ENCODE results near the gene ALG12.
A peak's percentile ranks its signal among the peaks of the same experiment; 100 is the strongest.

The ALG12 gene

DNA sequence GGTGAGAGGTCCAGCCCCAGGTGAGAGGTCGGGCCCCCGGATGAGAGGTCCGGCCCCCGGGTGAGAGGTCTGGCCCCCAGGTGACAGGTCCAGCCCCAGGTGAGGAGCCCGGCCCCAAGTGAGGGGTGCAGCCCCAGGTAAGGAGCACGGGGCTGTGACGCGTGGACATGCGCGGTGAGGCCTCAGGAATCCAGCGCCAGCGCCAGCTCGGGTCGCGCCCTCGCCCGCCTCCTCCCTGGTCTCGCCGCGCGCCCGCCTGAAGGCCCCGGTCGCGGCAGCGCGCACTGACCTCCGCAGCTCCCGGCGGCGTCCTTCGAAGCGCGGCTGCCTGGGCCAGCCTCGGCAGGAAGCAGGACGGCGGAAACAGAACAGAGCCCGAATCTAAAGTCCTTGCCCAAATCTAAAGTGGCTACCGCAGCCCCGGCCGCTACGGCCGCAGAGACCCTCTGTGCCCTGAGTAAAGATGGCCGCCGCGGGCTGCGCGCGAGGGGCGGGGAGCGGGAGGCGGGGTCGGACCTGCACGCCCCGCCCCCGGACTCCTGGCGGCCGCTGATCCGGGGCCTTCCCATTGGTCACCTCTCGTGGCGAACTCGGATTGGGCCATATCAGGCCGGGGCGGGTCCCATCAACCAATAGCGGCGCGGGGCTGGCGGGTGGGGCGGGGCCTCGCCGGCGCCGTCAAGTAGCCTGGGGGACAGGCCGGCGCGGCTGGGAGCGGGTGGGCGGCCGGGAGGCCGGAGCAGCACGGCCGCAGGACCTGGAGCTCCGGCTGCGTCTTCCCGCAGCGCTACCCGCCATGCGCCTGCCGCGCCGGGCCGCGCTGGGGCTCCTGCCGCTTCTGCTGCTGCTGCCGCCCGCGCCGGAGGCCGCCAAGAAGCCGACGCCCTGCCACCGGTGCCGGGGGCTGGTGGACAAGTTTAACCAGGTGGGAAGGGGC, at the start of gene ALG12, which contains the start of gene CRELD2:
Gene ALG12 (minus strand): TSS at position 465 of the 937 bp plus-strand sequence. CDS start 4,673 bp downstream, outside the sequence.
Gene CRELD2 (plus strand): TSS at position 661 of the 937 bp plus-strand sequence. CDS start 136 bp downstream, at position 797.
- DNase-seq = peak; percentile 97

DNA sequence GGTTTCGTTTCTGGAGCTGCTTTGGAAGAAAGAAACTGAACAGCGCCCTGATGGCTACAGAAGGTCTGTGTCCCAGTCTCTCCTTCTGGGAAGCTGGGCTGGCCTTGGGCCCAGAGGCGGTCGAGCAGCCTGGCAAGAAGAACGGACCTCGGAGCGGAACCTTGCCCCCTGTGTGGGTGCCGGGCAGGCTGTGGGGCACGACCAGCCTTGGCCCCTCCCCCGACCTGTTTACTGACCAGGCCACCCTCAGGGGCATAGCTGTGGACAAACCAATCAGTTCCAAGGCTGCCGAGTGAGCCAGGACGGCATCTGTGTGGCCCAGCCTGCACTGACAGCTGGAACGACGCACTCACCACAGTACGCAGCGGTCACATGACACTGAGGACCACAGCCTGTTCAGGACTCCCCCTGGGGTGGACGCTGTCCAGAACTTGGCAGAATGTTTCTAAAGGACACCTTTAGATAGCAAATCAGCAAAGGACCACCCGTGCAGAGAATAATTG, 49.5 kb upstream of the ALG12 start:
- DNase-seq = peak; percentile 27

DNA sequence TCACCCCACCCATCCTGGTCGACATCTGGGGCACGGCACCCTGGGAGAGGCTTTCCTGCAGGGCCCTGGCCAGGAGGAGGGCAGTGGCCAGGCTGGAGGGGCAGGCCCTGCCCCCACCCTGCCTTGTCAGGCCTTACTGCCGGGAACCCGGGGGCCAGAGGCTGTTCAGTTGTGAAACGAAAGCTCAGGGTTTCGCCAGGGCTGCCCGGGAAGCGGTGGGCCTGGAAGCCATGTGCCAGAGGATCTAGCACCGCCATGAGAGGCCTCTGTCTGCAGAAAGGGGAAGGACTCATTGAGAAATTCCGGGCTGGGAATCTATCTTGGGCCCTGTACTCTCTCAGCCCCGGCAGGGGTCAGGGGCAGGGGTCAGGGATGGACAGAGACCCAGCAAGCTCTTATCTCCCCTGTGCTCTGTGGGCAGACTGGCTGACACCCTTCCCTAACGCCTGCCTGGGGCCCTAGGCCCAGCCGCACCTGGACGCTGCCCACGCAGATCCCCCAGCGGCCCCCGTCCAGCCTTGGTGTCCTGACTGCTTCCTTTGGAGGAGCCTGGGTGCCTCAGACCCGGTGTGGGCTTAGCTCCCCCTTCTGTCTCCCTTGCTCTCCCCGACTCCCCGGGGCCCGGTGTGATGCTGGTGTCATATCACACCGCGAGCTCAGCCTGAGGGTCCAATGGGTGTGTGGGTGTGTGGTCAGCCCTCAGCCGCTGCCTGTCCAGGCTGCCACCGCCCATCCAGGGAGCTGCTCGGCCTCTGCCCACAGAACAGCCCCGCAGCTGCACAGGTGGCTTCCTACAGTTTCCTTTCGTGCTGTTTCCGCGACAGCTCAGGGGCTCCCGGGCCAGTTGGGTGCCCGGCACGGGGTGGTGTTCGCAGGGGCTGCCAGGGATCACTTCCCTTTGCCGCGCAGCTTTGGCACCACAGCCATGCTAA, 48.8 kb upstream of the ALG12 start:
- DNase-seq = peak; percentile 45

DNA sequence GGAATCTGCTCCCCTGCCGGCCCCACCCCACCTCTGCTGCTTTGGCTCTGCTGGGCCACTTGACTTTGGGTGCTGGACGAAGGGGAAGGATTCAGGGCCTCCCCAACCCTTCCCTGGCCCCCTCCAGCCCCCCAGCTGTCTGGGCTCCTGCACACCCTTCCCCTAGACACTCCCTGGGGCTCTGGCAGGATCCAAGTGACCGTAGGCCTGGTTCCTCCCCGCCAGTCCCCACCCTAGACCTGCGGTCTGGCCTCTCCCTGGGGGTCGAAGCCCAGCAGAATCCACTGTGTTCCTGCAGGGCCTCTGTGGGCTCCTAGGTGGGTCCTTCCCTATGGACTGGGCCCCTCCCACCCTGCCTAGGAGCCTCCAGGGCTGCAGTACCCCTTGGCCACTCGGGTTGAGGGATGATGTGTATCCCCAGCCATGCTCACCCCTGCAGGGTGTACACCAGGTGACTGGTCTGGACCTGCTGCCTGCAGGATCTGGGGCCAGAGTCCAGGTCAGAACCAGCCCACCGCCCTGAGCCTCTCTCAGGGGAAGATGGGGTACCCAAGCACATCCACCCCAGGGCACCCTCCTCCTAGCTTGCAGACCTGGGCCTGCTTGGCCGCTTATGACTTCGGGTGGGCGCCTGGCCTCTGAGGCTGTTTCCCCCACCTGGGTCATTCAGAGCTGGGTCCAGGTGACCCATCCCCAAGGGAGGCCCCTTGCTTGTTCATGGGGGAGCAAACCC, 48.0 kb upstream of the ALG12 start:
- peak; percentile 32 for DNase-seq

DNA sequence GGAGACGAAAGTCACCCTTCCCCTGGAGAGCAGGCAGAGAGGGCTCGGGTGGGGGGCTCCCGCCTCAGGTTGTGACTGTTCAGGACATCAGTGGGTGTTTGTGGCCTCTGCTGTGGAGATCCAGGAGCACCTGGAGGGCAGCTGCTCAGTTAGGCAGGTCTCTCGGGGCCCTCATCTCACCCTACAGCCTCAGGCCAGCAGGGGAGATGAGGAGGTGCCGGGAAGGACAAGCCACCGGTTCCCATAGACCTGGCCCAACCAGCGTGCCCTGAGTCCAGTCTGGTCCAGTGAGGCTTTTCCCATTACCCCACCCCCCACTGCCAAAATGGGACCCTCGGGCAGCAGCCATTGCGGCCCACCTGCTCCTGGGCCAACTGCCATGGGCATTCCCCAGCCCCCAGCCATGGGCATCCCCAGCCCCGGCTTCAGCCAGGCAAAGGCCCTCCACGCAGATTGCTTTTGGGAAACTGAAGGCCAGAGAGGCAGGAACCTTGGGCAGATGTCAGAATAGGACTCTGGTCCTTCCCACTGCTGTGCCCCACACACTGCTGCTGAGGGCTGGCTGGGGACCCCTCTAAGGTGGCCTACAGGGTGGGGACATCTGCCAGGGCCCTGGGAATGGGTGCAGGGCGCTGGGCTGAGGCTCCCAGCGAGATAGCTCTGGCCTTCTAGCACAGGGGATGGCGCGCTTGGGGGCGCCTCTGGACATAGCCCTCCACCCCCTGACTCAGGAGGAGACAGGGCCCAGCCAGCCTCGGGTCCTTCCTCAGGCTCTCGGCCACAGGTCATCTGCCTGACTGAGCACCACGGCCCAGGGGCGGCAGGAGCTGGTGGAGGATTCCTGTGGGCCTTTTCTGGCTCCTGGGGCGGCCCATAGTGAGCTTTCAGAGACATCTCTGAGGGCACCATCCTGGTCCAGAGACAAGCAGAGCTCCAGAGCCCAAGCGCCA, 47.1 kb upstream of the ALG12 start:
- peak; percentile 29 for DNase-seq

DNA sequence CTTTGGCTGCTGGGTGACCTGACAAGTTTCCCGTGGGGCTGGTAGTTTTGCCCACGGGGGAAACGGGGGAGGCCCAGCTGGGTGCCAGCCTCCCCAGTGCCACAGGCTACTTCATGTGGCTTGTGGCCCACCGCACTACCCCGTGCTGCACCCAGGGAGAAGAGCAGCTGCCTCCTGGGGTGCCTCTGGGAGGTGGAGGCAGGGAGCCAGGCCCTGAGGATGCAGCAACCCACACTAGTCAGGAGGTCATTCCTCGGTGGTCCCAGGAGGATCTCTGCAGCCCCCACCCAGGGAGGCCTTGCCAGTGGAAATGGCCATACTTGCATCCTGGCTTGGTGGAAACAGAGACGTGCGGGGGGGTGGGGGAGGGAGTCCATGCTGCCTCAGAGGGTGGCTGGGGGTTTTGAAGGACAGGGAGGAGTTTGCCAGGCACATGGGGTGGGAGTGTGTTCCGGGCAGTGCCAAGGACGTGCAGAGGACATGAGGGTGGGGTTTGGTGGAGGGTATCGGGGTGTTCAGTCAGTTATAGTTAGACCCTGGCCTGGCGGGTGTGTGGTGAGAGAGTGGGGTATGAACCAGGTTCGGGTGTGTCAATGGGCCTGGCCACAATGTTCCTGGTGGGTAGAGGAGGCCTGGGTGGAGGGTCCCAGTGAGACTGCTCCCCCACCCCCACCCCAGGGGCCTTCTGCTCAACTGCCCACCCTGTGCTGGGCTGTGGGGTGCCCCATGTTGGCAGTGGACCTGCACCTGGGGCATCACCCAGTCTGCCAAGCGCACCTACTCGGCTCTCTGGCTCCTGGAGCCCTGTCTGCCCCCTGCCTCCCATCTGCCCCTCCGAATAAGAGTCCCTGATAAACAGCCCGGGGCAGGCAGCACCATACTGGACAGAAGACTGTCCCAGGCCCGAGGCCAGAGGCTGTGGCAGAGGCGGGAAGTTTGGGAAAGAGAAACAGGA, 46.2 kb upstream of the ALG12 start:
- peak; percentile 57 for DNase-seq

DNA sequence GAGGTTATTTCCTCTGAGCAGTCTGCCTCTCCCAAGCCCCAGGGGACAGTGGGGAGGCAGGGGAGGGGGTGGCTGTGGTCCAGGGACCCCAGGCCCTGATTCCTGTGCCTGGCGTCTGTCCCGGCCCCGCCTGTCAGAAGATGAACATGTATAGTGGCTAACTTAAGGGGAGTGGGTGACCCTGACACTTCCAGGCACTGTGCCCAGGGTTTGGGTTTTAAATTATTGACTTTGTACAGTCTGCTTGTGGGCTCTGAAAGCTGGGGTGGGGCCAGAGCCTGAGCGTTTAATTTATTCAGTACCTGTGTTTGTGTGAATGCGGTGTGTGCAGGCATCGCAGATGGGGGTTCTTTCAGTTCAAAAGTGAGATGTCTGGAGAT, 45.4 kb upstream of the ALG12 start:
- DNase-seq = peak; percentile 38

DNA sequence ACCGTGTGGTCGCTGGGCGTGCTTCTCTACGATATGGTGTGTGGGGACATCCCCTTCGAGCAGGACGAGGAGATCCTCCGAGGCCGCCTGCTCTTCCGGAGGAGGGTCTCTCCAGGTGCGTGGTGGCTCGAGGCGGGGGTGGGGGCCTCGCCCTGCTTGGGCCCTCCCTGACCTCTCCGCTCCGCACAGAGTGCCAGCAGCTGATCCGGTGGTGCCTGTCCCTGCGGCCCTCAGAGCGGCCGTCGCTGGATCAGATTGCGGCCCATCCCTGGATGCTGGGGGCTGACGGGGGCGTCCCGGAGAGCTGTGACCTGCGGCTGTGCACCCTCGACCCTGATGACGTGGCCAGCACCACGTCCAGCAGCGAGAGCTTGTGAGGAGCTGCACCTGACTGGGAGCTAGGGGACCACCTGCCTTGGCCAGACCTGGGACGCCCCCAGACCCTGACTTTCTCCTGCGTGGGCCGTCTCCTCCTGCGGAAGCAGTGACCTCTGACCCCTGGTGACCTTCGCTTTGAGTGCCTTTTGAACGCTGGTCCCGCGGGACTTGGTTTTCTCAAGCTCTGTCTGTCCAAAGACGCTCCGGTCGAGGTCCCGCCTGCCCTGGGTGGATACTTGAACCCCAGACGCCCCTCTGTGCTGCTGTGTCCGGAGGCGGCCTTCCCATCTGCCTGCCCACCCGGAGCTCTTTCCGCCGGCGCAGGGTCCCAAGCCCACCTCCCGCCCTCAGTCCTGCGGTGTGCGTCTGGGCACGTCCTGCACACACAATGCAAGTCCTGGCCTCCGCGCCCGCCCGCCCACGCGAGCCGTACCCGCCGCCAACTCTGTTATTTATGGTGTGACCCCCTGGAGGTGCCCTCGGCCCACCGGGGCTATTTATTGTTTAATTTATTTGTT, 44.8 kb upstream of the ALG12 start:
- peak; percentile 18 for DNase-seq

DNA sequence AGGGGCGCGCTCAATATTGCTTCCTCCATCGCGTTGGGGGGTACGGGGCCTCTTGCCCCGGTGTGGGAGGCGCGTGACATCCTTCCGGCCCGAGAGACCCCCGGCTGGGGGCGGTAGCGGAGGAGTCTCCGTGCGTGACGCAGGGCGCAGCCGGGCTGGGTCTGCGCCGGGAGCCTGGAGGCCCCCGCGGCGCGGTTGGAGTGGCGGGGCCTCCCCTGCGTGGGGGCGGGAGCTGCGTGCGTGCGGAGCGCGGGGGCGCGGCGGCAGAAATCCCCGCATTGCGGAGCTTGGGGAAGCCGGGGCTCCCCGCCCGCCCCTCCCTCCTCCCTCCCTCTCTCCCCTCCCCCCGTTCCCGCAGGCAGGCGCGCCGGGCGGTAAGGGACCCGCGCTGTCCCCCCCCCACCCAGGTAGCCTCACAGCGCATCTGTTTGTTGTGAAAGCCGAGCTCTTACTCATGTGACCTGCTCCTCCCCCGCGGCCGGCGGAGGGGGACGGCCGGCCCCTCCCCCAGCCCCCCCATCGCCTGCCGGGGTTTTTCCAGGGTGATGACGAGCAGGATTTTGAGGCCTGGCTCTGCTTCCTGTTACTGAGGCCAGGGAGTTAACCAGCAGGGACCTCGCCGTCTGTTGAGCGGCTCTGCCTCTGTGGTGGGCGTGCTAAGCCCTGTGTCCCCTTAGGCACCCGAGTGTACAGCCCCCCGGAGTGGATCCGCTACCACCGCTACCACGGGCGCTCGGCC, 43.9 kb upstream of the ALG12 start:
- peak; percentile 92 for DNase-seq

DNA sequence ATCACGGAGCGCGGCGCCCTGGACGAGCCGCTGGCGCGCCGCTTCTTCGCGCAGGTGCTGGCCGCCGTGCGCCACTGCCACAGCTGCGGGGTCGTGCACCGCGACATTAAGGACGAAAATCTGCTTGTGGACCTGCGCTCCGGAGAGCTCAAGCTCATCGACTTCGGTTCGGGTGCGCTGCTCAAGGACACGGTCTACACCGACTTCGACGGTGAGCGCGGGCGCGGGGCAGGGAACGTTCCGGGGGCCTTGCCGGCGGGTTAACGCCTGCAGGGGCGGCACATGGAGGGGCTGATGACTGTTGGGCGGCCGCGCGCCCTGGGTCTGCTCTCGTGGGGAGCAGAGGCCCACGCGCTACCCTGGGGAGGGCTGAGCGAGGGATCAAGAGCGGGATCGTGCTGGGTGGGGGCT, 43.4 kb upstream of the ALG12 start:
- DNase-seq = no peak

DNA sequence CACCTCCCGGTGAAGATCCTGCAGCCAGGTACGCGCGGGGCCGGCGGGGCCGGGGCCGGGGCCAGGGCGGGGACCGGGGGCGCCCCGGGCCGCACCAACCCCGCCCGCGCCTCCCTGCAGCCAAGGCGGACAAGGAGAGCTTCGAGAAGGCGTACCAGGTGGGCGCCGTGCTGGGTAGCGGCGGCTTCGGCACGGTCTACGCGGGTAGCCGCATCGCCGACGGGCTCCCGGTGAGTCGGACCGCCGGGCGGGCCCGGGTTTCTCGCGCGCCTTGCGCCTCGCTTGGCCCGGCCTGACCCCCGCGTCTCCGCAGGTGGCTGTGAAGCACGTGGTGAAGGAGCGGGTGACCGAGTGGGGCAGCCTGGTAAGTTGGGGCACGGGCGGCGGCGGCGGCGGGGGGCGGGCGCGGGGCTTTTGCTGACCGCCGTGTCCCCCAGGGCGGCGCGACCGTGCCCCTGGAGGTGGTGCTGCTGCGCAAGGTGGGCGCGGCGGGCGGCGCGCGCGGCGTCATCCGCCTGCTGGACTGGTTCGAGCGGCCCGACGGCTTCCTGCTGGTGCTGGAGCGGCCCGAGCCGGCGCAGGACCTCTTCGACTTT, 42.9 kb upstream of the ALG12 start:
- peak; percentile 47 for DNase-seq

DNA sequence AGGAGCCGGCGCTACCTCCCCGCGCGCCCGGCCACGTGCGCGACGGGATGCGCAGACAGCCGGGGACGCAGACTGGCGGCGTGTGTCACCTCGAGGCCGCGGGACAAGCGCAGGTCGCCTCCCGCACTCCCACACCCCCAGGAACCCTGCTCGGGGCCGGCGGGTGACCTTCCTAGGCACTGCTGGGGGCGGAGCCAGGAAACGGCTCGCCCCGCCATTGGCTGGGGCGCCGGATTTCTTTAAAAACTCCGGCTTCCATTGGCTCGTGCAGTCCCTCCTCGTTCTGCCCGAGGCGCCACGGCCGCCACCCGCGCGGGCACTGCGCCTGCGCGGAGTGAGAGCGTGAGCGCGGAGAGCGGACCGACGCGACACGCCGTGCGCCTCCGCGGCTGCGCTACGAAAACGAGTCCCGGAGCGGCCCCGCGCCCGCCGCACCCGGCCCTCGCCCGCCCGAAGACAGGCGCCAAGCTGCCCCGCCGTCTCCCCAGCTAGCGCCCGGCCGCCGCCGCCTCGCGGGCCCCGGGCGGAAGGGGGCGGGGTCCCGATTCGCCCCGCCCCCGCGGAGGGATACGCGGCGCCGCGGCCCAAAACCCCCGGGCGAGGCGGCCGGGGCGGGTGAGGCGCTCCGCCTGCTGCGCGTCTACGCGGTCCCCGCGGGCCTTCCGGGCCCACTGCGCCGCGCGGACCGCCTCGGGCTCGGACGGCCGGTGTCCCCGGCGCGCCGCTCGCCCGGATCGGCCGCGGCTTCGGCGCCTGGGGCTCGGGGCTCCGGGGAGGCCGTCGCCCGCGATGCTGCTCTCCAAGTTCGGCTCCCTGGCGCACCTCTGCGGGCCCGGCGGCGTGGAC, 42.1 kb upstream of the ALG12 start, which contains the start of gene PIM3:
Gene PIM3 (plus strand): TSS at position 614 of the 846 bp plus-strand sequence. CDS start 176 bp downstream, at position 790.
- peak; percentile 96 for DNase-seq

DNA sequence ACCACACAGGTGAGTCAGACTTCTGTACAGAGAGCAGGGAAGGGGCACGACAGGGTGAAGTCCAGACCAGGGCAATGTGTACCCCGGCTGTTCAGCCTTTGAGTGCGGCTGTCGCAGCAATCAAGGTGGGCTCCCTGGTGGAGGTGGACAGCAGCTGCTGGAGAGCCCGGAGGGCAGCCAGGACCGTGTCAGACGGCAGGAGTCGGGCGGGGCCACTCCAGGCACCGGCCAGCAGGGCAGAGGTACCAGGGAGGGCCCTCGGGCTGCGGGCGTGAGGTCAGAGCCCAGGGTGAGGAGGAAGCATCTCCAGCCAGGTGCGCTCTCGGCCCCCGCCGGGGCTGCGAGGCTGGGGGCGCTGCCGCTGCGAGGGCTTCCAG, 41.5 kb upstream of the ALG12 start:
- DNase-seq = no peak

DNA sequence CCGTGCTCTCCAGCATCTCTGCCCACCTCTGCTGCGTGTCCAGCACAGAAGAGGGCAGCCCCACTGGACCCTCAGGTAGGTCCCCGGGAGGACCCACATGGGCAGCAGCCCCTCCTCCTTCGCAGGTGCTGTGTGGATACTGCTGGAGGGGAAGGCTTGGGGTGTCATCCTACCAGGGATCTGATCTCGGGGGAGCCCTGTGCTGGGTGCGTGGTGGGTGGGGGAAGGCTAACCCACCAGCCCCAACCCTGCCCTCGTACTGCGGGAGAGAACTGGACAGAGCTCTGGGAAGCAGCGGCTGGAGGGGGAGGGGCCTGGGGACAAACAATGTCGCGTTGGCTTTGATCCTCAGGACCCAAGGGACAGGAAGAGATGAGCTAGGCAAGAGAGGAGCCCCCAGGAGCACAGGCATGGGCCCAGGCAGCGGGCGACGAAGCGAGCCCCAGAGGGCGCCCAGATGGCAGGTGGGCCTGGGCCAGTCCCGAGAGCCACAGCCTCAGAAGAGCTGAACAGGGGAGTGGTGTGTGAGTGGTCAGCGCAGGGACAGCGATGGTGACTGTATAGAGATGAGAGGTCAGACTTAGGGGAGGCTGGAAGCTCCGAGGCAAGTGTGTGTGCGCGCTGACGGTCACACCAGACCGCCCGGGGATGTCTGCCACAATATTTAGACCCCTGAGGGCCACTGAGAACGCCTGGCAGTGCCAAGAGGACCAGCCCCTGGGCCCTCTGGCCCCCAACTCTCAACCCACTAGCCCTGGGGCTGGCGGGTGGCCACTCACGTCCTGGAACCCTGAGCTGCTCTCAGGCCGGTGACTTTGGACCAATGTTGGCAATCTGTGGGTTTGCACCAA, 40.9 kb upstream of the ALG12 start:
- DNase-seq = no peak

DNA sequence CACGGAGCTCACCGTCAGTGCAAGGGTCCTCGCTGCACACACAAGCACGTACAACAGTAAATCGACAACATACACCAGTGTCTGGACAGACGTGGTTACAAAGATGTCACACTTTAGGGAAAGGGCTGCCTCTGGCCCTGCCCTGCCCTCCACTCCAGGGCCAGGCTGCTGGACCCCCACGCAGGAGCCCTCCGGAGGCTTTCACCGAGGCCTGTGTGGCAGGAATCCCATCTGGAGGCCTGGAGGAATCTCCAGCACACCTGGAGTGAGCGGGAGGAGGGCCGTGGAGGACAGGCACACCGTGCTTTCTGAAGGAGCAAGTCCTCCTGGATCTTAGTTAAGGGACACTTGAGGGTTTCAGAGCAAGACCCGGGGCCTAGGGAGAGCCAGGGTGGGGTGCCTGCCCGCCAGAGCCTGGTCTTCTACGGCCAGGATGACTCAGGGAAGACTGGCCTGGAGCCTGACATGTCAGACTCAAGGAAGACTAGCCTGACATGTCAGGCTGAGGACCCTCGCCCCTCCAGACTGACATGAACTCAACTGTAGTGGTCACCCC, 40.2 kb upstream of the ALG12 start:
- no peak for DNase-seq
